HL-60 (cell line): ENCODE data around the gene SOAT1.

Experiments used
- CTCF ChIP-seq: IDR thresholded peaks from one replicate; pipeline ENCODE4 v1.5.1; 2011; ENCODE audit warnings: low read length, control low read depth, inconsistent platforms; ENCODE audit not compliant: insufficient read depth
- POLR2AphosphoS5 ChIP-seq: IDR thresholded peaks from 2 replicates; pipeline ENCODE4 v1.6.1; 2012; ENCODE audit warnings: low read depth
- REST ChIP-seq: IDR thresholded peaks from 2 replicates; pipeline ENCODE4 v1.6.1; 2012; ENCODE audit warnings: low read depth; ENCODE audit not compliant: insufficient replicate concordance
- SPI1 ChIP-seq: IDR thresholded peaks from 2 replicates; pipeline ENCODE4 v1.6.1; 2012; ENCODE audit warnings: low read depth, mild to moderate bottlenecking, borderline replicate concordance

GRCh38 chr1:179325836-179326235 lies 32.2 kb downstream of the SOAT1 start:
- TF ChIP-seq CTCF (no peak), POLR2AphosphoS5 (no peak), SPI1 (no peak), REST (no peak)
